ENCODE results near the gene CDH12.
"Not testable (repeated sequence)": the region's sequence is repeated elsewhere in the genome, so short reads cannot be mapped to it uniquely, and the experiment has no call there.

The CDH12 gene

DNA sequence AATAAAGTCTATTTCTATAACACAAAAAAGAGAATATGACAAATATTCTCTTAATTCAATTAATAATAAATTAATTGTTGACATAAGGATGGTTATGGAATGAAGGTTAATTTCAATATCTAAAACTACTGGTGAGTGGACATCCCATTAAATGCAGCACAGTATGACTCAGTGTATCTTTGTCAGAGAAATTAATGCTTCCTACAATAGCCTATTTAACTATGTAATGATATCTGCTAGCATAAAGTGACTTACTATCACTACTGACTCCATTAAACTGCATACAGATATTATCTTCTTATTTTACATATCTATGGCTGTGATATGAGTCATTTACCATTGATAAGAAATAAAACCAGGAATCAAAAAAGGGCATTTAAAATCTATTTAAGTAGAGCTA, 298.7 kb downstream of the CDH12 start:
- no peak for DNase-seq

- no peak for DNase-seq
Measured at GRCh38 chr5:22549876-22550671, 303.1 kb downstream of the CDH12 start.

DNA sequence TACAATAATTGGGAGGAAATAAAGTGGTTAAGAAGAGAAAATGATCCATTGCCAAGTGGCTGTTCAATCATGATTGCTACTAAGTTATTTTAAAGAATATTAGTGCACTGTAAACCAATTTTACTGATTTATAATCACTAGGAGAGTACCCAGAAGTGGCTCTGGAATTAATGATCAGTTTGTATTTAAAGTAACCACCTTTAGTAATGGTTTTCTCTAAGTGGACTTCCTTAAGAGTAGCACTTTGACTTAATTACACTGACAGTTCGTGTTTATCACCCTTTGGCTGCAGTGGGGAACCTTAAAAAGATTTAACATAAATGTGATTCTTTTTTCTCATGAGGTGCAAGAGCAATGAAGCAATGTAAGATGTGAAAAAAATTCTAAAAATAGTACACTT, 310.8 kb downstream of the CDH12 start:
- no peak for DNase-seq

- no peak for DNase-seq
Measured at GRCh38 chr5:22541037-22541436, 312.1 kb downstream of the CDH12 start.

GRCh38 chr5:22539762-22540161, 313.4 kb downstream of the CDH12 start:
- no peak for DNase-seq

DNA sequence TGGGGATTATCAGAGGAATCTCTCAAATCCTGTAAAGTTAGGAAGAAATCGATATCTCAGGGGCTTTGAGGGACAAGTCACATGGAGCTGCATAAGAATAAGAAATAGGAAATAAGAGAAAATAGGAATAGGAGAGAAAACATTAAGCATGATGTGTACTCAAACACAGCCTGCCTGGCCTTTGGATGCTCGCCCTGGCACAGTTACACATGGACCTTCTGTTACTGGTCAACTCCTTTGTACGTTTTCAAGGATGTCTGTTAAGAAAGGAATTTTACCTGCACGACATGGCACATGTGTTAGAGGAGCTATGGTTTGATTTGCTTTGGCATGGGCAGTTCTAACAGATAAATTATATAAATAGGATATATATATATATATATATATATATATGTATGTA, 321.2 kb downstream of the CDH12 start:
- no peak for DNase-seq

DNA sequence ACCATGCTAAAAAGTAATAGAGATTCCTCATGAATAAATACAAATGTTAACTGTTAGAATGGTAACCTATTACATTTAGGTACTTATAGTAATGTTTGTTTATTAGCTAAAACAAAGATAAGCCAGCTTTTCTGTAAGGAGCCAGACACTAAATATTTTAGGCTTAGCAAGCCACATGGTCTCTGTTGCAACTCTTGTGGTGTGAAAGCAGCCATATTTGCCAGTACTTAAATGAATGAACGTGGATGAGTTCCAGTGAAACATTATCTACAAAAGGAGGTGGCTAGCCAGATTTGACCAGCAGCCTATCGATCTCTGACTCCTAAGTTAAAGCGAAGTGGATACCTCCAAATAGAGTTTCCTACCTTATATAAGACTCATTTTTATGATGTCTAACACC, 331.6 kb downstream of the CDH12 start:
- DNase-seq = no peak

DNA sequence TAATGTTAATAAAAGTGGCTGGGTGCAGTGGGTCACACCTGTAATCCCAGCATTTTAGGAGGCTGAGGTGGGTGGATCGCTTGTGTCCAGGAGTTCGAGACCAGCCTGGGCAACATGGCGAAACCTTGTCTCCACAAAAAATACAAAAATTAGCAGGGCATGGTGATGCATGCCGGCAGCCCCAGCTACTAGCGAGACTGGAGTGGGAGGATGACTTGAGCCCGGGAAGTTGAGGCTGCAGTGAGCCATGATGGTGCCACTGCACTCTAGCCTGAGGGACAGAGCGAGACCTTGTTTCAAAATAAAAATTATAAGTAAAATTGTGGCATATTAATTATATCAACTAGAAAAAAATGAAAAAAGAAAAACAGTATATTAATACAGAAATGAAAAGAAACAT, 336.6 kb downstream of the CDH12 start:
- DNase-seq = not testable (repeated sequence)

DNA sequence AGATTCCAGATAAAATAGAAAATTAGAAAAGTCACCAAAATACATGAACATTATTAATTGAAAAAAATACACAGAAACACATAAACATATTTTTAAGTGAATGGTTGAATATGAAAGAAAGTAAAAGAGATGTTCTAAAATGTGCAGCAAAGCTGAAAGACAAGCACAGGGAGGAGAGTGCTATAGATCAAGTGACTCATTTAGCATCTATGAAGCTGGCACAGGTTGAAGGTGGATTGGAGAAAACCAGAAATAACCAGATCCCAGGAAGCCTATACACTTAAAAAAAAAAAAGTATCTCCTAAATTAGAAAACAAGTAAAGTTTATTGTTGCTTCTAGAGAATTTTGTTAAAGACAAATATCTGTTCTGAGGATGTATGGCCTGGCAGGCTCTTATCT, 338.9 kb downstream of the CDH12 start:
- DNase-seq = no peak

- DNase-seq = no peak
Measured at GRCh38 chr5:22505891-22506290, 347.3 kb downstream of the CDH12 start.

GRCh38 chr5:22504411-22504810, 348.7 kb downstream of the CDH12 start:
- DNase-seq = no peak

GRCh38 chr5:22500556-22500955, 352.6 kb downstream of the CDH12 start:
- DNase-seq = no peak

GRCh38 chr5:22496666-22497065, 356.5 kb downstream of the CDH12 start:
- no peak for DNase-seq

- DNase-seq = no peak
Measured at GRCh38 chr5:22495016-22495720, 358.0 kb downstream of the CDH12 start.

DNA sequence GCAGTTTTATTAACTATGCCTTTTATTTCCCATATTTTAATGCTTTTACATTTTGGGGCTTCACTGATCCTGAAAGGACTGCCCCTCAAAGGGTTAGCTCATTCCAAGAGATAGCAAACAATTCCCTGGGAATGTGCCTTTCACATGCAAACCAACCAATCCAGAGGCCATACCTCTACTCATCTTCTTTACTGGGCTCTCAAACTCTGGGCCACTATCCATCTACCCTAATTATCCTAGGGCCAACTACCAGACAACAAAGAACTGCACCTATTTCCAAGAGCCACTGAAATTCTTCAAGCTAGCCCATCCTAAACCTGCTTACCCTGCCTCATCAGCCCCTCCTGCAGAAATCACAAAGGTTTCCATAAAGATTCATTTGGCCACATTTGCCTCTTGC, 364.7 kb downstream of the CDH12 start:
- no peak for DNase-seq

GRCh38 chr5:22480305-22480704, 372.8 kb downstream of the CDH12 start:
- DNase-seq = no peak

- DNase-seq = no peak
Measured at GRCh38 chr5:22473886-22474285, 379.3 kb downstream of the CDH12 start.

- DNase-seq = no peak
Measured at GRCh38 chr5:22471154-22471553, 382.0 kb downstream of the CDH12 start.

GRCh38 chr5:22470408-22470807, 382.7 kb downstream of the CDH12 start:
- no peak for DNase-seq

DNA sequence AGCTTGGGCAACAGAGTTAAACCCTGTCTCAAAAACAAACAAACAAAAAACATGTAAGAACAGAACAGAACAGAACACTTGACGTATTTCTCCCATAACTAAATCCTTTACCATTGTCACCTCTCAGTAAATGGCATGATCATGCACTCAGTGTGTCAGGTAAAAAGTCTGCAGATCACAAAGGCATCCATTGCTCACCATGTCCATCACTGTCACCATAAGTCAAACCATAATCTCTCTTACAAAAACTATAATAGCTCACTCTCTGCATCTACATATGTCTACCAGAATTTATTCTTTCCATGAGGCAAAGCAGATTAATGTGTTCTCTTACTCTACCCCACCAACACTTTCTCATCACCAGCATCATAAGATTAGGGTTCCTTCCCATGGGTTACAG, 387.5 kb downstream of the CDH12 start:
- no peak for DNase-seq

- DNase-seq = no peak
Measured at GRCh38 chr5:22465177-22465576, 388.0 kb downstream of the CDH12 start.

DNA sequence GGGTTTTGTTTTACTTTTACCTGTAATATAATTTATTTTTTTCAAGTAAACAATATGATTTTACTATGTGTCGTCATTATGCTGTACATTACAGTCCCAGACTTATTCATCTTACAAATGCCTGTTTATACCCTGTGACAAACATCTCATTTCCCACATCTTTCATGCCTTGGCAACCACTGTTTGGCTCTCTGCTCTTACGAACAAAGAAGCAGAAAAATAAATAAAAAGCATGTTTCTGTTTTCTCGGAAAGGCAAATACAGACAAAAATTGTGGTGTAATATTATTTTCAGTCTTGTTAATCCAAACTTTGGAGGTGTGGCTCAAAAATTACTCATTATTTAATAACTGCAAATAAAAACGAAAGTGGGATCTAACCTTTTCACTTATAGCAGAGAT, 393.0 kb downstream of the CDH12 start:
- DNase-seq = no peak

DNA sequence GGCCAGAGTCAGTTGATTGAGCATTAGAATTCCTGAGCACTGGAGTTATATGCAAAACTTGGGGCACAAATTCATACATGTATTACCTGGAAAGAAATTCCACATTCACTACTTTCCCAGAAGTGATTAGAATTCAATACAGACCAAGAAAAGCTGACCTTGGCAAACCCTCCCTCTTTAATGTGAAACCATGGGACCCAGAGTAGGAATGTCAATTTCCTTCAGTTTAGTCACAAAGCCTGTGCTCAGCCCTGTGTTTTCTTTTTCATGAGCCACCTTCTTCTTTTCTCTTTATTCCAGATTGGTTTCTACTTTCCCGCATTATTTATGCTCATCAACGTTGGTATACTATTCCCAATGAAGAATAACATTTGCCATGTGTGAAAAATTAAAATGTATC, 420.2 kb downstream of the CDH12 start:
- no peak for DNase-seq

DNA sequence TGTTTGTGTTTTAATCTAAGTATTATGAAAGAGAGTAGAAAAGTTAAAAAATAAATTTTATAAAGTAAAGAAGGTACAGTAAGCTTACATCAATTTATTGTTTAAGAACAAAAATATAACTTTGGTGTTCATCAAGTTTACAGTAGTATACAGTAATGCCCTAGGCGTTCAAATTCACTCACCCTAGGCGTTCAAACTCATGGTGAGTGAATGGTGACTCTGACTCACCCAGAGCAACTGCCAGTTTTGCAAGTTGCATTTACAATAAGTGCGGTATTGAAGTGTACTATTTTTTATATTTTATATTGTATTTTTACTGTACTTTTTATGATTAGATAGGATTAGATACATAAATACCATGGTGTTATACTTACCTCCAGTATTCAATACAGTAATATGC, 421.3 kb downstream of the CDH12 start:
- no peak for DNase-seq

DNA sequence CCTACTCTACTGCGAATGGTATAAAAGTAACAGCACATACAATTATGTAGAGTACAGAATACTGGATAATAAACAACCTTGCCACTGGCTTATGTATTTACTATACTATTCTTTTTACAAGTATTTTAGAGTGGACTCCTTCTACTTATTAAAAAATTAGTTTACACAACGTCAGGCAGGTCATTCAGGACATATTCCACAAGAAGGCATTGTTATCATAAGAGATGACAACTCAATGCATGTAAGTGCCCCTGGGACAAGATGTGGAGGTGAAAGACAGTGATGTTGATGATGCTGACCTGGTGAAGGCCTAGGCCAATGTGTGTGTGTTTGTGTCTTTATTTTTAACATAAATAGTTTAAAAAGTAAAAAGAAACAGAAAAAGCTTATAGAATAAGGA, 421.7 kb downstream of the CDH12 start:
- DNase-seq = no peak

All from activated CD8-positive, alpha-beta memory T cell treated with anti-CD3 and anti-CD28 coated beads, Interleukin-2, amount 50 U/mL, for 48 hours (primary cell).